HUES48 (cell line): Measurements from ENCODE around the gene RHBDL3.
"Not testable (repeated sequence)": the region's sequence is repeated elsewhere in the genome, so short reads cannot be mapped to it uniquely, and the experiment has no call there.

Experiments used
- H3K27ac ChIP-seq: one replicate; pipeline ENCODE4 v1.7.0; 2013; ENCODE audit warnings: low read depth, low read length, inconsistent platforms
- H3K27me3 ChIP-seq: 2 replicates; pipeline ENCODE4 v1.6.1; 2013; ENCODE audit warnings: mild to moderate bottlenecking, low read length; ENCODE audit not compliant: control insufficient read depth, insufficient read depth
- H3K36me3 ChIP-seq: 2 replicates; pipeline ENCODE4 v1.6.1; 2013; ENCODE audit warnings: low read length; ENCODE audit not compliant: control insufficient read depth, insufficient read depth
- H3K4me1 ChIP-seq: 2 replicates; pipeline ENCODE4 v1.6.1; 2013; ENCODE audit warnings: mild to moderate bottlenecking, low read length; ENCODE audit not compliant: control insufficient read depth, insufficient read depth
- H3K4me3 ChIP-seq: 2 replicates; pipeline ENCODE4 v1.5.1; 2013; ENCODE audit warnings: mild to moderate bottlenecking, low read depth, low read length
- H3K9ac ChIP-seq: 2 replicates; pipeline ENCODE4 v1.6.1; 2013; ENCODE audit warnings: mild to moderate bottlenecking, low read depth, low read length, moderate library complexity
- H3K9me3 ChIP-seq: 2 replicates; pipeline ENCODE4 v1.6.1; 2013; ENCODE audit warnings: low read length; ENCODE audit not compliant: control insufficient read depth, insufficient read depth

RHBDL3 gene

GRCh38 chr17:32307658-32308057 lies 42.0 kb downstream of the RHBDL3 start:
- Histone ChIP-seq H3K9ac (no peak overlapping the region), H3K27me3 (no peaks in the 10 kb centered on the region), H3K27ac (no peak overlapping the region), H3K36me3 (no peaks in the 10 kb centered on the region; the same call in 1 of the 2 replicates), H3K4me1 (peaks cover 43% of the 10 kb centered on the region), H3K9me3 (no peaks in the 10 kb centered on the region), H3K4me3 (no peak overlapping the region)

GRCh38 chr17:32311028-32311536 lies 45.5 kb downstream of the RHBDL3 start:
- H3K27me3 ChIP-seq, result no peaks in the 10 kb centered on the region
- 0 out of 2 replicates have a peak overlapping the region, but pooled peaks have one; percentile 35 for H3K9ac ChIP-seq
- no peaks in the 10 kb centered on the region for H3K9me3 ChIP-seq
- H3K36me3 ChIP-seq, result no peaks in the 10 kb centered on the region; the same call in 1 of the 2 replicates
- H3K27ac ChIP-seq, result peak overlapping the region; percentile 60
- 0 out of 2 replicates have a peak overlapping the region, but pooled peaks have one; percentile 19 for H3K4me3 ChIP-seq
- H3K4me1 ChIP-seq, result peaks cover 17% of the 10 kb centered on the region

DNA sequence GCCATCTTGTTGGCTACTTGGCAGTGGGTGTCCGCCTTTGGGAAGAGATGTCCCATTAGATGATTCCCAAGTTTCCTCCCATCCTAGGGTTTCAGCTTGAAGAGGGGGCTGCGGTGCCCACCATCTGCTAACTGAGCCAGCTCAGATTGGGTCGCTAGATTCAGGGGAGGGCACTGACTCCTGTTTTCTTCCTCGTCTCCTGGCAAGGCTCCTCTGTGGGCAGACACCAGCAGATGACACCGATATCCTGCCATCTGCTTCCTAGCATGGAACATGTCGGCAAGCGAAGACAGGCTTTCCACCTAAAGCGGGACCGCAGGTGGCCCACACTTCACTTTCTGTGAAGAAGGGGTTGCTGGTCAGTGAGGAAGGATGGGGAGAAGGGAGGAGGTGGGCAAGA lies 49.0 kb downstream of the RHBDL3 start:
- Histone ChIP-seq H3K27ac (no peak overlapping the region), H3K4me1 (peaks cover 15% of the 10 kb centered on the region), H3K4me3 (no peak overlapping the region), H3K9ac (no peak overlapping the region), H3K27me3 (no peaks in the 10 kb centered on the region), H3K9me3 (no peaks in the 10 kb centered on the region), H3K36me3 (no peaks in the 10 kb centered on the region)

DNA sequence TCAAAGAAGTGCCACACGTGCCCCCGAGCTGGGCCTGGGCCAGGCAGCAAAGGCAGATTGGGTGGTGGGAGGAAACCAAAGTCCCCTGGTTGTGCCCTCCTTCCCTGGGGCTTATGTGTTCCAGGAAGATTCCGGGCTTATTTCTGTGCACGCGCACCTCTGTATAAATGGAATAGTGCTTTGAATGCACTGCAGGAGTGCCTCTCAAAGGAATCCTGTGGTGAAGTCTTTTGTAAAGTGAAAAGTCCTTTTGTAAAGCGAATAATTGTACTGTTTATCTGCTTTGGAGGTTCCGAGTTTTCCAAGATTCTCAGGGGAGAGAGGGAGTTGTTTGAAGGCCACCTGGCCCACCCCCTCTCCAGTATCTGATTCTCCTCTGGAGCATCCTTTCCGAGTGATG lies 49.5 kb downstream of the RHBDL3 start:
- no peaks in the 10 kb centered on the region for H3K27me3 ChIP-seq
- H3K4me1 ChIP-seq, result peaks cover 16% of the 10 kb centered on the region
- no peak overlapping the region for H3K4me3 ChIP-seq
- H3K9ac ChIP-seq, result no peak overlapping the region
- no peaks in the 10 kb centered on the region for H3K9me3 ChIP-seq
- no peak overlapping the region for H3K27ac ChIP-seq
- no peaks in the 10 kb centered on the region for H3K36me3 ChIP-seq

DNA sequence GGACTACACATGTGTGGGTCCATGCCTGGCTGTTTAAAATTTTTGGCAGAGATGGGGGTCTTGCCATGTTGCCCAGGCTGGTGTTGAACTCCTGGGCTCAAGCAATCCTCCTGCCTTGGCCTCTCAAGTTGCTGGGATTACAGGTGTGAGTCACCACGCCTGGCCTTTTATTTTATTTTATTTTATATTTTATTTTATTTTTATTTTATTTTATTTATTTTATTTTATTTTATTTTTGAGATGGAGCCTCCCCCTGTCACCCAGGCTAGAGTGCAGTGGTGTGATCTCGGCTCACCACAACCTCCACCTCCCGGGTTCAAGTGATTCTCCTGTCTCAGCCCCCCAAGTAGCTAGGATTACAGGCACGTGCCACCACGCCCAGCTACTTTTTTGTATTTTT lies 51.0 kb downstream of the RHBDL3 start:
- H3K36me3 ChIP-seq, H3K4me3 ChIP-seq, H3K9ac ChIP-seq, H3K27ac ChIP-seq, H3K4me1 ChIP-seq, H3K27me3 ChIP-seq, H3K9me3 ChIP-seq: not testable (repeated sequence)

- H3K4me1 ChIP-seq, result 0 out of 2 replicates have a peak, but pooled peaks cover 5% of the 10 kb centered on the region
- H3K9me3 ChIP-seq, result no peaks in the 10 kb centered on the region
- no peak overlapping the region for H3K27ac ChIP-seq
- H3K4me3 ChIP-seq, result no peak overlapping the region
- no peak overlapping the region for H3K9ac ChIP-seq
- 0 out of 2 replicates have a peak, but pooled peaks cover 8% of the 10 kb centered on the region for H3K36me3 ChIP-seq
- no peaks in the 10 kb centered on the region for H3K27me3 ChIP-seq
Measured at GRCh38 chr17:32317353-32317752, 51.7 kb downstream of the RHBDL3 start.

- Histone ChIP-seq H3K4me3 (no peak overlapping the region), H3K27ac (no peak overlapping the region), H3K27me3 (no peaks in the 10 kb centered on the region), H3K9me3 (no peaks in the 10 kb centered on the region), H3K36me3 (0 out of 2 replicates have a peak, but pooled peaks cover 8% of the 10 kb centered on the region), H3K4me1 (0 out of 2 replicates have a peak, but pooled peaks cover 5% of the 10 kb centered on the region), H3K9ac (no peak overlapping the region)
Measured at GRCh38 chr17:32318071-32318470, 52.4 kb downstream of the RHBDL3 start.

DNA sequence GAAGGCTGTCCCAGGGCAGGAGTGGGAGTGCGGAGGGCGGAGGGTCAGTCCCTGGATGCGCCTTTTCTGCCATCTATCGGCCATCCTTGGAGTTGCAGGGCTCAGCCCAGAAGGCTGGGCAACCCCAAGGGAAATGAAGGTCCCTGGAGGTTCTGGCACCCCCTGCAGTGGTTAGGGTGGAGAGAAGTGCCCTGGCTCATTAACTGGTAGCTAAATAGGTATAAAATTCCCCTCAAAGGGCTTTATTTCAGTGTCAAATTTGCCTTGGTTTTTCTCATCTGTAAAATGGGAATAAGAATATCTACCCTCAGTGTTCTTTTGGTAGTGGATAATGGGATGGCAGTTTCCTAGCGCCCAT lies 53.9 kb downstream of the RHBDL3 start:
- Histone ChIP-seq H3K36me3 (0 out of 2 replicates have a peak, but pooled peaks cover 8% of the 10 kb centered on the region), H3K4me3 (no peak overlapping the region), H3K4me1 (peaks cover 18% of the 10 kb centered on the region), H3K9me3 (no peaks in the 10 kb centered on the region), H3K27me3 (no peaks in the 10 kb centered on the region), H3K27ac (no peak overlapping the region), H3K9ac (no peak overlapping the region)

GRCh38 chr17:32320080-32320479 lies 54.4 kb downstream of the RHBDL3 start:
- peaks cover 20% of the 10 kb centered on the region for H3K4me1 ChIP-seq
- not testable (repeated sequence) for H3K36me3 ChIP-seq, H3K27me3 ChIP-seq, H3K27ac ChIP-seq, H3K9ac ChIP-seq, H3K4me3 ChIP-seq, H3K9me3 ChIP-seq

GRCh38 chr17:32320847-32321246 lies 55.2 kb downstream of the RHBDL3 start:
- Histone ChIP-seq H3K9ac (no peak overlapping the region), H3K9me3 (no peaks in the 10 kb centered on the region), H3K36me3 (0 out of 2 replicates have a peak, but pooled peaks cover 8% of the 10 kb centered on the region), H3K4me3 (no peak overlapping the region), H3K4me1 (peaks cover 20% of the 10 kb centered on the region), H3K27me3 (no peaks in the 10 kb centered on the region), H3K27ac (no peak overlapping the region)

GRCh38 chr17:32323046-32323445 lies 57.4 kb downstream of the RHBDL3 start:
- no peaks in the 10 kb centered on the region for H3K9me3 ChIP-seq
- 0 out of 2 replicates have a peak, but pooled peaks cover 8% of the 10 kb centered on the region for H3K36me3 ChIP-seq
- H3K4me3 ChIP-seq, result no peak overlapping the region
- H3K9ac ChIP-seq, result no peak overlapping the region
- no peaks in the 10 kb centered on the region for H3K27me3 ChIP-seq
- no peak overlapping the region for H3K27ac ChIP-seq
- peaks cover 20% of the 10 kb centered on the region for H3K4me1 ChIP-seq
